HG02623 (cell line): Measurements from ENCODE around the gene STX8.
"Not testable (repeated sequence)": the region's sequence is repeated elsewhere in the genome, so short reads cannot be mapped to it uniquely, and the experiment has no call there.

Experiments used
- ATAC-seq: cut with Tn5 transposase; IDR thresholded peaks from one replicate; pipeline ENCODE4 v1.9.1; 2021; ENCODE audit warnings: moderate library complexity; ENCODE audit not compliant: unreplicated experiment

STX8 gene

GRCh38 chr17:9512323-9513168 lies 63.1 kb downstream of the STX8 start:
- ATAC-seq = no peak

GRCh38 chr17:9509236-9509816 lies 66.3 kb downstream of the STX8 start:
- ATAC-seq = no peak

- ATAC-seq = no peak
These were observed 76.6 kb downstream of the STX8 start for GRCh38 chr17:9499041-9499440.

GRCh38 chr17:9498490-9498889 lies 77.1 kb downstream of the STX8 start:
- no peak for ATAC-seq

GRCh38 chr17:9488556-9488955 lies 87.1 kb downstream of the STX8 start:
- no peak for ATAC-seq

- no peak for ATAC-seq
These were observed 88.2 kb downstream of the STX8 start for GRCh38 chr17:9487406-9487805.

GRCh38 chr17:9484789-9485188 lies 90.8 kb downstream of the STX8 start:
- ATAC-seq = no peak

- no peak for ATAC-seq
These were observed 95.7 kb downstream of the STX8 start for GRCh38 chr17:9479964-9480363.

GRCh38 chr17:9478889-9479288 lies 96.7 kb downstream of the STX8 start:
- ATAC-seq = no peak

- no peak for ATAC-seq
These were observed 100.4 kb downstream of the STX8 start for GRCh38 chr17:9475101-9475658.

GRCh38 chr17:9473711-9474110 lies 101.9 kb downstream of the STX8 start:
- no peak for ATAC-seq

- no peak for ATAC-seq
These were observed 103.1 kb downstream of the STX8 start for GRCh38 chr17:9472541-9472940.

- no peak for ATAC-seq
These were observed 103.5 kb downstream of the STX8 start for GRCh38 chr17:9472094-9472493.

- no peak for ATAC-seq
These were observed 105.4 kb downstream of the STX8 start for GRCh38 chr17:9470171-9470570.

- no peak for ATAC-seq
These were observed 106.7 kb downstream of the STX8 start for GRCh38 chr17:9468937-9469336.

- no peak for ATAC-seq
These were observed 107.1 kb downstream of the STX8 start for GRCh38 chr17:9468532-9468931.

- ATAC-seq = no peak
These were observed 108.1 kb downstream of the STX8 start for GRCh38 chr17:9467518-9467917.

- no peak for ATAC-seq
These were observed 110.3 kb downstream of the STX8 start for GRCh38 chr17:9465210-9465921.

GRCh38 chr17:9457005-9457404 lies 118.6 kb downstream of the STX8 start:
- ATAC-seq = no peak

GRCh38 chr17:9456330-9456729 lies 119.3 kb downstream of the STX8 start:
- ATAC-seq = no peak

GRCh38 chr17:9451934-9452333 lies 123.7 kb downstream of the STX8 start:
- no peak for ATAC-seq

GRCh38 chr17:9447298-9447697 lies 128.3 kb downstream of the STX8 start:
- ATAC-seq = not testable (repeated sequence)
